Gastroesophageal sphincter (tissue), 4 donors: ENCODE results near the gene TNS1. TPM values are rescaled to one million over a fixed set of nuclear protein-coding genes. Genes with fewer than 3 reads are reported as not detected.

ENCODE experiments used
- ATAC-seq: fragments of 150-250 bp; one replicate; pipeline ENCODE4 v1.9.1; 2016; ENCODE audit warnings: mild to moderate bottlenecking, moderate library complexity
- H3K27ac ChIP-seq, 4 donors: fragments of 200-600 bp; sonication (generic) in 3 of 4; 1 replicate in 3 of 4; 2 replicates in 1 of 4; pipeline ENCODE4 v1.5.1; 2016 to 2019
- H3K27me3 ChIP-seq: fragments of 200-600 bp; sonication (generic); one replicate; pipeline ENCODE4 v1.5.1; 2019
- H3K36me3 ChIP-seq, 2 donors: fragments of 200-600 bp; sonication (generic); one replicate each; pipeline ENCODE4 v1.5.1; 2019; ENCODE audit warnings: control low read depth in 1 of 2
- H3K4me1 ChIP-seq, 3 donors: fragments of 200-600 bp; sonication (generic); 1 replicate in 2 of 3; 2 replicates in 1 of 3; pipeline ENCODE4 v1.5.1; 2016 to 2019; ENCODE audit warnings: control low read depth in 2 of 3
- H3K4me3 ChIP-seq, 2 donors: fragments of 200-600 bp; sonication (generic); one replicate each; pipeline ENCODE4 v1.5.1; 2019; ENCODE audit warnings: mild to moderate bottlenecking in 1 of 2, moderate library complexity in 1 of 2
- H3K9me3 ChIP-seq, 3 donors: fragments of 200-600 bp; sonication (generic); one replicate each; pipeline ENCODE4 v1.5.1; 2017 to 2019; ENCODE audit warnings: control low read depth in 2 of 3
- CTCF ChIP-seq, 4 experiments: fragments of 200-600 bp in 2 of 4; fragments of 450-650 bp in 2 of 4; sonication (generic) in 1 of 4; IDR thresholded peaks; one replicate each; pipeline ENCODE4 v1.5.1; 2017 to 2019; ENCODE audit warnings: antibody characterized with exemption in 4 of 4, mild to moderate bottlenecking in 2 of 4, moderate library complexity in 2 of 4
- EP300 ChIP-seq: sonication (generic); formaldehyde crosslinking; IDR thresholded peaks from one replicate; pipeline ENCODE4 v1.6.1; 2017; ENCODE audit warnings: antibody characterized with exemption, mild to moderate bottlenecking
- POLR2A ChIP-seq, 2 donors: fragments of 450-650 bp; IDR thresholded peaks; one replicate each; pipeline ENCODE4 v1.6.1; 2017; ENCODE audit warnings: antibody characterized with exemption in 2 of 2, mild to moderate bottlenecking in 2 of 2, moderate library complexity in 1 of 2
- POLR2AphosphoS5 ChIP-seq: sonication (generic); formaldehyde crosslinking; IDR thresholded peaks from one replicate; pipeline ENCODE4 v1.6.1; 2017; ENCODE audit warnings: antibody characterized with exemption
- WGBS, 2 donors: methylation state at CpG; one replicate each; pipeline ENCODE4 v1.1.5; 2018; ENCODE audit warnings: low coverage in 1 of 2; 5-methylcytosine and 5-hydroxymethylcytosine counted together
- total RNA-seq, 4 donors: library from RNA; depleted of rRNA; stranded (reverse); fragments of >200 nt; gene quantifications; one replicate each; pipeline ENCODE4 v1.1.0, GENCODE V29; 2016

Gene TNS1
- total RNA-seq, 4 donors from 2014 or later, result 825 to 2,193 (median 1,462) TPM

- Histone ChIP-seq H3K27me3 (no peaks in the 10 kb centered on the region), H3K4me1 (peaks cover 0 to 66% (median 43%) of the 10 kb centered on the region in 3 donors), H3K4me3 (no peak overlapping the region), H3K36me3 (no peaks in the 10 kb centered on the region), H3K27ac (peak overlapping the region in 1 of 4 donors; percentile 10), H3K9me3 (no peaks in the 10 kb centered on the region)
- no peak for ATAC-seq
- TF ChIP-seq POLR2A (IDR thresholded peaks at IDR 0.05) (no peak), CTCF (IDR thresholded peaks at IDR 0.05) (no peak), EP300 (no peak), POLR2AphosphoS5 (no peak)
- no CpG with 5 or more reads among the region's 3 CpGs for WGBS, 2 donors
Observed at GRCh38 chr2:217992061-217992460, 10.7 kb downstream of the TNS1 start.

- no peak for ATAC-seq
- H3K9me3 ChIP-seq, result no peaks in the 10 kb centered on the region
- H3K36me3 ChIP-seq, result no peaks in the 10 kb centered on the region
- no peaks in the 10 kb centered on the region for H3K27me3 ChIP-seq
- H3K4me3 ChIP-seq, result no peak overlapping the region
- peaks cover 0 to 58% (median 36%) of the 10 kb centered on the region in 3 donors for H3K4me1 ChIP-seq
- TF ChIP-seq EP300 (no peak), POLR2A (IDR thresholded peaks at IDR 0.05) (no peak), CTCF (IDR thresholded peaks at IDR 0.05) (no peak), POLR2AphosphoS5 (no peak)
- 96 to 100% methylated on average over 2 to 6 of the region's 9 CpGs for WGBS, 2 donors
- H3K27ac ChIP-seq, result no peak overlapping the region
Observed at GRCh38 chr2:217990791-217991465, 11.9 kb downstream of the TNS1 start.

- WGBS, 2 donors, result 84 to 89% methylated on average over 3 of the region's 3 CpGs
- Histone ChIP-seq H3K27me3 (no peaks in the 10 kb centered on the region), H3K27ac (no peak overlapping the region), H3K4me1 (peaks cover 0 to 52% (median 30%) of the 10 kb centered on the region in 3 donors), H3K4me3 (no peak overlapping the region), H3K36me3 (no peaks in the 10 kb centered on the region), H3K9me3 (no peaks in the 10 kb centered on the region)
- TF ChIP-seq EP300, result no peak
- no peak for TF ChIP-seq CTCF (IDR thresholded peaks at IDR 0.05)
- TF ChIP-seq POLR2AphosphoS5, result no peak
- TF ChIP-seq POLR2A (IDR thresholded peaks at IDR 0.05), result no peak
- no peak for ATAC-seq
Observed at GRCh38 chr2:217990389-217990788, 12.4 kb downstream of the TNS1 start.

- H3K27me3 ChIP-seq, result no peaks in the 10 kb centered on the region
- H3K4me3 ChIP-seq, result no peak overlapping the region
- WGBS, 2 donors, result 61 to 72% methylated on average over 5 of the region's 9 CpGs
- peak overlapping the region in 2 of 4 donors; percentile 66 to 75 for H3K27ac ChIP-seq
- H3K4me1 ChIP-seq, result peaks cover 0 to 42% (median 27%) of the 10 kb centered on the region in 3 donors
- TF ChIP-seq POLR2AphosphoS5, result no peak
- no peak for TF ChIP-seq POLR2A (IDR thresholded peaks at IDR 0.05)
- TF ChIP-seq CTCF (IDR thresholded peaks at IDR 0.05), result no peak
- TF ChIP-seq EP300, result no peak
- H3K9me3 ChIP-seq, result no peaks in the 10 kb centered on the region
- no peak for ATAC-seq
- no peaks in the 10 kb centered on the region for H3K36me3 ChIP-seq
Observed at GRCh38 chr2:217989221-217989948, 13.4 kb downstream of the TNS1 start.
